ENCODE data around the gene LDHB.

LDHB gene

GRCh38 chr12:21694660-21695059, 37.0 kb upstream of the LDHB start (continued):
- no peak for TF ChIP-seq ZNF70 (CRISPR knock-in tag; IDR thresholded peaks at IDR 0.05)
- TF ChIP-seq GLIS3 (CRISPR knock-in tag; IDR thresholded peaks at IDR 0.05) = no peak

- TF ChIP-seq ZNF565 (CRISPR knock-in tag; conservative IDR thresholded peaks at IDR 0.05; ENCODE audit: low read depth) (no peak), SNAI2 (CRISPR knock-in tag; IDR thresholded peaks at IDR 0.05) (no peak), POU6F1 (CRISPR knock-in tag; IDR thresholded peaks at IDR 0.05; ENCODE audit: borderline replicate concordance, low read depth) (no peak), ISL1 (CRISPR knock-in tag; IDR thresholded peaks at IDR 0.05) (no peak), RARB (CRISPR knock-in tag; IDR thresholded peaks at IDR 0.05) (no peak), ARNTL (CRISPR knock-in tag; IDR thresholded peaks at IDR 0.05; ENCODE audit: borderline replicate concordance, low read depth) (no peak), ZFP3 (CRISPR knock-in tag; IDR thresholded peaks at IDR 0.05) (no peak), CSDC2 (CRISPR knock-in tag; IDR thresholded peaks at IDR 0.05) (no peak), PPARA (CRISPR knock-in tag; IDR thresholded peaks at IDR 0.05; ENCODE audit: borderline replicate concordance) (no peak), ZFP30 (CRISPR knock-in tag; IDR thresholded peaks at IDR 0.05) (no peak), GLIS3 (CRISPR knock-in tag; IDR thresholded peaks at IDR 0.05) (no peak), TOX (CRISPR knock-in tag; IDR thresholded peaks at IDR 0.05; ENCODE audit: borderline replicate concordance) (no peak), BACH2 (CRISPR knock-in tag; IDR thresholded peaks at IDR 0.05; ENCODE audit: borderline replicate concordance) (no peak), TCF4 (CRISPR knock-in tag; IDR thresholded peaks at IDR 0.05; ENCODE audit: borderline replicate concordance) (no peak), TSHZ2 (CRISPR knock-in tag; IDR thresholded peaks at IDR 0.05) (no peak), CSRNP3 (CRISPR knock-in tag; IDR thresholded peaks at IDR 0.05) (no peak), ZC3H10 (CRISPR knock-in tag; IDR thresholded peaks at IDR 0.05) (no peak), OSR1 (CRISPR knock-in tag; IDR thresholded peaks at IDR 0.05) (no peak), ZNF8 (CRISPR knock-in tag; IDR thresholded peaks at IDR 0.05) (no peak)
- ATAC-seq = no peak
Observed at GRCh38 chr12:21691515-21691914, 33.9 kb upstream of the LDHB start.

GRCh38 chr12:21690704-21691368, 33.2 kb upstream of the LDHB start:
- TF ChIP-seq GLIS3 (CRISPR knock-in tag; IDR thresholded peaks at IDR 0.05) (no peak), ZNF8 (CRISPR knock-in tag; IDR thresholded peaks at IDR 0.05) (no peak), POU6F1 (CRISPR knock-in tag; IDR thresholded peaks at IDR 0.05; ENCODE audit: borderline replicate concordance, low read depth) (no peak), PATZ1 (CRISPR knock-in tag; IDR thresholded peaks at IDR 0.05; ENCODE audit: borderline replicate concordance) (no peak), CSDC2 (CRISPR knock-in tag; IDR thresholded peaks at IDR 0.05) (no peak), OSR1 (CRISPR knock-in tag; IDR thresholded peaks at IDR 0.05) (no peak), ZNF565 (CRISPR knock-in tag; conservative IDR thresholded peaks at IDR 0.05; ENCODE audit: low read depth) (no peak), ZC3H10 (CRISPR knock-in tag; IDR thresholded peaks at IDR 0.05) (no peak), PPARA (CRISPR knock-in tag; IDR thresholded peaks at IDR 0.05; ENCODE audit: borderline replicate concordance) (no peak), ESRRG (CRISPR knock-in tag; IDR thresholded peaks at IDR 0.05) (no peak), ZFP30 (CRISPR knock-in tag; IDR thresholded peaks at IDR 0.05) (no peak), ZNF70 (CRISPR knock-in tag; IDR thresholded peaks at IDR 0.05) (no peak)
- no peak for ATAC-seq
